Activated naive CD8-positive, alpha-beta T cell (primary cell): ENCODE measurements around the gene DDX4.
"Not testable (repeated sequence)": the region's sequence is repeated elsewhere in the genome, so short reads cannot be mapped to it uniquely, and the experiment has no call there.

Experiments used
- H3K27ac Mint-ChIP-seq: one replicate; pipeline ENCODE4 v1.8.0; 2021; ENCODE audit warnings: mixed read lengths
- H3K27me3 Mint-ChIP-seq: one replicate; pipeline ENCODE4 v1.8.0; 2021; ENCODE audit warnings: mixed read lengths
- H3K36me3 Mint-ChIP-seq: one replicate; pipeline ENCODE4 v1.8.0; 2021; ENCODE audit warnings: mixed read lengths
- H3K4me1 Mint-ChIP-seq: one replicate; pipeline ENCODE4 v1.8.0; 2021; ENCODE audit warnings: low read depth, mixed read lengths
- H3K4me3 Mint-ChIP-seq: one replicate; pipeline ENCODE4 v1.8.0; 2021; ENCODE audit warnings: mild to moderate bottlenecking, mixed read lengths
- H3K9me3 Mint-ChIP-seq: one replicate; pipeline ENCODE4 v1.8.0; 2021; ENCODE audit warnings: low read depth, mixed read lengths

Gene DDX4

GRCh38 chr5:55737793-55738192, at the start of gene DDX4:
Gene DDX4, plus strand, starts transcription at chr5:55738061. Its CDS starts 903 bp downstream, at chr5:55738964.
- no peaks in the 10 kb centered on the region for H3K4me1 Mint-ChIP-seq
- H3K9me3 Mint-ChIP-seq, result no peaks in the 10 kb centered on the region
- H3K27me3 Mint-ChIP-seq, result no peaks in the 10 kb centered on the region
- no peak within 1 kb of the TSS for H3K4me3 Mint-ChIP-seq
- H3K36me3 Mint-ChIP-seq, result no peaks in the 10 kb centered on the region
- no peak within 1 kb of the TSS for H3K27ac Mint-ChIP-seq

DNA sequence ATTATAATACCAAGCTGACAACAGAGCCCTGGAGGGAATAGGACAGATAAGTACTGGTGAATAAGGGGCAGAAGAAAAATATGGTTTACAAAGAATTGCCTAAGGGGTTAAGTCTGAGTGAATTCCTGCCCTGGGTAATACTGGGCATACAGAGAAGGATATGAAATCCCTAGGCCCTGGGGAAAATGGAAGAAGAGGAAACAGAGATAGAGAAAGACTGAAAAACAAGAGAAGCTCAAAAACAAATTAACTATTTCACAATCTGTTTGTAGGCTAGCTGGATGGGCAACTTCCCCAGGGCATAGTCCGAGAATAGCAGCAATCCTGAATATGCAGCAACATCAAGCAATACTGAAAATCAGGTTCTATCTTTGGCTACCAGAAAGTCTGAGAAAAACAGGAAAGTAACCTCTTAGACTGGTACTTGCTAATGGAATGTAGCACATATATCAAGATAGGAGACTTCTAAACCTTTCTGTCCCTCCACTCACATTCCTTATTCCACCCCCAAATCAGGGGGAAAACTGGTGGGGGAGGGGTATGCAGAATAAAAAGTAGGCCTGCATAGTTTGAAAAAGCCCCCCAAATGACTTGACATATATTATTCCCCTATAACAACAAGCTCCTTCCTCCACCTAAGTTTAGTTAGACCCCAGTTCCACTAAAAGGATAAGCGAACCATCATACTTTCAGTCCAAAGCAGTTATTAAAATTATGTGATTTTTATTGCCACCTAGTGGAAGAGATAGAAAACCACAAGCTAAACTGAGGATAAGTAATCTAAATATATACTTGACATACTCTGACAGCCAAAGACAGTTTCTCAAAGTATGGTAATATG, 46.4 kb upstream of the DDX4 start:
- Mint-ChIP-seq H3K4me1 (peaks cover 4% of the 10 kb centered on the region), H3K27me3 (no peaks in the 10 kb centered on the region), H3K4me3 (no peak overlapping the region), H3K9me3 (no peaks in the 10 kb centered on the region), H3K36me3 (peaks cover 2% of the 10 kb centered on the region), H3K27ac (no peak overlapping the region)

GRCh38 chr5:55692106-55692417, 45.8 kb upstream of the DDX4 start:
- peaks cover 2% of the 10 kb centered on the region for H3K36me3 Mint-ChIP-seq
- peaks cover 4% of the 10 kb centered on the region for H3K4me1 Mint-ChIP-seq
- no peaks in the 10 kb centered on the region for H3K27me3 Mint-ChIP-seq
- H3K4me3 Mint-ChIP-seq, result no peak overlapping the region
- H3K27ac Mint-ChIP-seq, result no peak overlapping the region
- no peaks in the 10 kb centered on the region for H3K9me3 Mint-ChIP-seq

- Mint-ChIP-seq H3K27me3 (no peaks in the 10 kb centered on the region), H3K27ac (no peak overlapping the region), H3K9me3 (no peaks in the 10 kb centered on the region), H3K36me3 (peaks cover 2% of the 10 kb centered on the region), H3K4me1 (peaks cover 4% of the 10 kb centered on the region), H3K4me3 (no peak overlapping the region)
These were observed 45.4 kb upstream of the DDX4 start for GRCh38 chr5:55692509-55692908.

- Mint-ChIP-seq H3K36me3 (peaks cover 3% of the 10 kb centered on the region), H3K27ac (no peak overlapping the region), H3K27me3 (no peaks in the 10 kb centered on the region), H3K4me1 (peaks cover 4% of the 10 kb centered on the region), H3K9me3 (no peaks in the 10 kb centered on the region), H3K4me3 (no peak overlapping the region)
These were observed 43.6 kb upstream of the DDX4 start for GRCh38 chr5:55694152-55694830.

DNA sequence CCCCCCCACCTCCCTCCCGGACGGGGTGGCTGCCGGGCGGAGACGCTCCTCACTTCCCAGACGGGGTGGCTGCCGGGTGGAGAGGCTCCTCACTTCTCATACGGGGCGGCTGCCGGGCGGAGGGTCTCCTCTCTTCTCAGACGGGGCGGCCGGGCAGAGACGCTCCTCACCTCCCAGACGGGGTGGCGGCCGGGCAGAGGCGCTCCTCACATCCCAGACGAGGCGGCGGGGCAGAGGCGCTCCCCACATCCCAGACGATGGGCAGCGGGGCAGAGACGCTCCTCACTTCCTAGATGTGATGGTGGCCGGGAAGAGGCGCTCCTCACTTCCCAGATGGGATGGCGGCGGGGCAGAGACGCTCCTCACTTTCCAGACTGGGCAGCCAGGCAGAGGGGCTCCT, 41.2 kb upstream of the DDX4 start:
- not testable (repeated sequence) for H3K27me3 Mint-ChIP-seq, H3K27ac Mint-ChIP-seq, H3K9me3 Mint-ChIP-seq

DNA sequence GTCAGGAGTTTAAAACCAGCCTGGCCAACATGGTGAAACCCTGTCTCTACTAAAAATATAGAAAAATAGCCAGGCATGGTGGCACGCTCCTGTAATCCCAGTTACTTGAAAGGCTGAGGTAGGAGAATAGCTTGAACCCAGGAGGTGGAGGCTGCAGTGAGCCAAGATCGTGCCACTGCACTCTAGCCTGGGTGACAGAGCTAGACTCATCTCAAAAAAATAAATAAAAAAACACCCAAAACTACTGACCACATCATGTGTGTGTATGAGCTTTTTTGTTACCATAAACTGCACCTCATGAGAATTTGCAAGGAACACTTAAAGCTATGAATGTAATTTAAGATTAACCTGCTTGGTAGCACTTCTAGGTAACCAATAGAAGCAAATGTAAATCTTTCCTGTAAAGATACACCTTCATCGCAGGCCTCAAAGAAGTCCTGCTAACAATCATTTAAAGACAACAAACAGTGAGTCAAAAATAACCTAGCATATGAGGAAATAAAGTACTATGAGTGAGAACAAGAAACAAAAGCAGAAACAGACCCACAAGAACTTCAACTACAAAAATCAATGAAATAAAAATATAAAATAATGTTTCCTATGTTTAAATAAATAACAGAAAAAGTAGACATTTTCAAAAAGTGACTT, 38.7 kb upstream of the DDX4 start:
- peaks cover 3% of the 10 kb centered on the region for H3K4me1 Mint-ChIP-seq
- H3K9me3 Mint-ChIP-seq, result no peaks in the 10 kb centered on the region
- H3K27me3 Mint-ChIP-seq, result no peaks in the 10 kb centered on the region
- H3K36me3 Mint-ChIP-seq, result peaks cover 8% of the 10 kb centered on the region
- no peak overlapping the region for H3K4me3 Mint-ChIP-seq
- H3K27ac Mint-ChIP-seq, result no peak overlapping the region

More for the DNA sequence above, 41.2 kb upstream of the DDX4 start:
- not testable (repeated sequence) for H3K36me3 Mint-ChIP-seq, H3K4me3 Mint-ChIP-seq, H3K4me1 Mint-ChIP-seq

GRCh38 chr5:55700745-55701144, 37.1 kb upstream of the DDX4 start:
- no peak overlapping the region for H3K4me3 Mint-ChIP-seq
- no peak overlapping the region for H3K27ac Mint-ChIP-seq
- peaks cover 7% of the 10 kb centered on the region for H3K4me1 Mint-ChIP-seq
- no peaks in the 10 kb centered on the region for H3K27me3 Mint-ChIP-seq
- H3K36me3 Mint-ChIP-seq, result peaks cover 8% of the 10 kb centered on the region
- no peaks in the 10 kb centered on the region for H3K9me3 Mint-ChIP-seq

GRCh38 chr5:55701462-55702103, 36.3 kb upstream of the DDX4 start:
- peak overlapping the region; percentile 7 for H3K27ac Mint-ChIP-seq

GRCh38 chr5:55702598-55703345, 35.1 kb upstream of the DDX4 start:
- no peaks in the 10 kb centered on the region for H3K9me3 Mint-ChIP-seq
- peaks cover 18% of the 10 kb centered on the region for H3K4me1 Mint-ChIP-seq
- H3K36me3 Mint-ChIP-seq, result peaks cover 11% of the 10 kb centered on the region
- H3K4me3 Mint-ChIP-seq, result no peak overlapping the region
- no peak overlapping the region for H3K27ac Mint-ChIP-seq
- H3K27me3 Mint-ChIP-seq, result no peaks in the 10 kb centered on the region

More at GRCh38 chr5:55701462-55702103, 36.3 kb upstream of the DDX4 start:
- H3K4me1 Mint-ChIP-seq, result peaks cover 12% of the 10 kb centered on the region
- H3K9me3 Mint-ChIP-seq, result no peaks in the 10 kb centered on the region
- H3K4me3 Mint-ChIP-seq, result no peak overlapping the region
- peaks cover 8% of the 10 kb centered on the region for H3K36me3 Mint-ChIP-seq
- no peaks in the 10 kb centered on the region for H3K27me3 Mint-ChIP-seq

DNA sequence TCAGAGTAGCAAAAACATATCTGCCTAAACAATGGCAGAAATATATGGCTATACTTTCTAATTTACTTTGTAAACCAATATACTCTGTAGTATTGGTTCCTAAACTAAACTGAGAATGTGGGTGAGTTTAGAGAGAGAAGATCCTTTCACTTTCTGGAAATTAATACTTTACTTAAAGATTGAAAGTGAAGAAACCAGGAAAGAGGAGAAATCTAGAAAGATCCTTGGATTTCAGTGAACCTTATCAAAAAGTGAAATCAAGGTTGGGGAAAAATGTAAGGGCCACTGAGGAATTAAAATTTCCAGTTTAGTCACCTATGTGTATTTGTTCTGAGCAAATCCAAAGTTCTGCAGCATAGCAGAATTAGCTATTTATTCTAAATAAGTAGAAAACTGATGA, 31.6 kb upstream of the DDX4 start:
- Mint-ChIP-seq H3K27ac (no peak overlapping the region), H3K36me3 (peaks cover 12% of the 10 kb centered on the region), H3K27me3 (no peaks in the 10 kb centered on the region), H3K4me3 (no peak overlapping the region), H3K9me3 (no peaks in the 10 kb centered on the region), H3K4me1 (peaks cover 24% of the 10 kb centered on the region)

DNA sequence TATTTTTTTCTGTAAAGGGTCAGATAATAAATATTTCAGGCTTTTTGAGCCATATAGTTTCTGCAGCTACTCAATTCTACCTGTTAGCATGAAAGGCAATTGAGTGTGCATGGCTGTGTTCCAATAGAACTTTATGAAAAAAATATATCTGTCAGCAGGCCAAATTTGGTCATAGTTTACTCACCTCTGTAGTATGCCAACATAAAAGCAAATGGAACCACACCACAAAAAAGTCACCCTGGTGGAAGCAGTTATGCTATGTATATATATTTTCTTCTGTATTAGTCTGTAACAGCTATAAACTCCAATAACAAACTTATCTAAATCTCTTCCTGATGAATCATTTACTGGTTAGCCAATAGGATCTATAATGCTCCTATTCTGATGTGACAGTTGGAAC, 29.1 kb upstream of the DDX4 start:
- peaks cover 9% of the 10 kb centered on the region for H3K36me3 Mint-ChIP-seq
- no peaks in the 10 kb centered on the region for H3K27me3 Mint-ChIP-seq
- peaks cover 35% of the 10 kb centered on the region for H3K4me1 Mint-ChIP-seq
- H3K4me3 Mint-ChIP-seq, result peak overlapping the region; percentile 38
- H3K27ac Mint-ChIP-seq, result no peak overlapping the region
- H3K9me3 Mint-ChIP-seq, result no peaks in the 10 kb centered on the region

DNA sequence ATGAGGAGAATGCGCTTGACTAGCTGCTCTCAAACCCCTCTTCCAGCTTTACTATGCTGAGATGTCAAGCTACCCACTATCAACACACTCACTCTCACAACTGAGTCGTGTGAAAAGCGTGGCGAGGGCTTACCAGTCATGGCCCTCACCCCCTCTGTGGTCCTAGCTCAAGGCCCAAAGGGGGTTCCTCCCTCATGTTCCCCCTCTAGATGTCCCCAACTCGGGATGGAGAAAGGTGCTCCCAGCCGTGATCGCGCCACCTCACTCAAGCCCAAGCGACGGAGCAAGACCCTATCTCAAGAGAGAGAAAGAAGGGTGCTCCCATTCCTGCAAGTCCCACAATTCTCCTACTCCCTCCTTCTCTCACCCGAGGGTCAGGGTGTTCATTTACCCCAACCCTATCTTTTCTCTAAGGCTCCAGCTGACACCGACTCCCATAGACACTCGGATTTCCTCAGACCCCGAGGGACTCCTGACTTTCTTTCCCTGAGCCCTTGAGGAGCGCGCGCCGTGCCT, 26.3 kb upstream of the DDX4 start:
- Mint-ChIP-seq H3K36me3 (peaks cover 7% of the 10 kb centered on the region), H3K4me1 (peaks cover 26% of the 10 kb centered on the region), H3K27me3 (no peaks in the 10 kb centered on the region), H3K27ac (peak overlapping the region; percentile 95), H3K4me3 (peak overlapping the region; percentile 100), H3K9me3 (peaks cover 5% of the 10 kb centered on the region)
